CD4-positive, alpha-beta T cell treated with Interleukin-6 at 100 ng/mL for 8 hours (primary cell): Measurements from ENCODE around the gene SHROOM1.
"Not testable (repeated sequence)": the region's sequence is repeated elsewhere in the genome, so short reads cannot be mapped to it uniquely, and the experiment has no call there.

ENCODE experiments used
- DNase-seq: peaks from one replicate; pipeline ENCODE4 v3.0.0-alpha.2; 2020; ENCODE audit warnings: mixed read lengths, low spot score

SHROOM1 gene, protein sequence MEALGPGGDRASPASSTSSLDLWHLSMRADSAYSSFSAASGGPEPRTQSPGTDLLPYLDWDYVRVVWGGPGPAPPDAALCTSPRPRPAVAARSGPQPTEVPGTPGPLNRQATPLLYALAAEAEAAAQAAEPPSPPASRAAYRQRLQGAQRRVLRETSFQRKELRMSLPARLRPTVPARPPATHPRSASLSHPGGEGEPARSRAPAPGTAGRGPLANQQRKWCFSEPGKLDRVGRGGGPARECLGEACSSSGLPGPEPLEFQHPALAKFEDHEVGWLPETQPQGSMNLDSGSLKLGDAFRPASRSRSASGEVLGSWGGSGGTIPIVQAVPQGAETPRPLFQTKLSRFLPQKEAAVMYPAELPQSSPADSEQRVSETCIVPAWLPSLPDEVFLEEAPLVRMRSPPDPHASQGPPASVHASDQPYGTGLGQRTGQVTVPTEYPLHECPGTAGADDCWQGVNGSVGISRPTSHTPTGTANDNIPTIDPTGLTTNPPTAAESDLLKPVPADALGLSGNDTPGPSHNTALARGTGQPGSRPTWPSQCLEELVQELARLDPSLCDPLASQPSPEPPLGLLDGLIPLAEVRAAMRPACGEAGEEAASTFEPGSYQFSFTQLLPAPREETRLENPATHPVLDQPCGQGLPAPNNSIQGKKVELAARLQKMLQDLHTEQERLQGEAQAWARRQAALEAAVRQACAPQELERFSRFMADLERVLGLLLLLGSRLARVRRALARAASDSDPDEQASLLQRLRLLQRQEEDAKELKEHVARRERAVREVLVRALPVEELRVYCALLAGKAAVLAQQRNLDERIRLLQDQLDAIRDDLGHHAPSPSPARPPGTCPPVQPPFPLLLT

DNA sequence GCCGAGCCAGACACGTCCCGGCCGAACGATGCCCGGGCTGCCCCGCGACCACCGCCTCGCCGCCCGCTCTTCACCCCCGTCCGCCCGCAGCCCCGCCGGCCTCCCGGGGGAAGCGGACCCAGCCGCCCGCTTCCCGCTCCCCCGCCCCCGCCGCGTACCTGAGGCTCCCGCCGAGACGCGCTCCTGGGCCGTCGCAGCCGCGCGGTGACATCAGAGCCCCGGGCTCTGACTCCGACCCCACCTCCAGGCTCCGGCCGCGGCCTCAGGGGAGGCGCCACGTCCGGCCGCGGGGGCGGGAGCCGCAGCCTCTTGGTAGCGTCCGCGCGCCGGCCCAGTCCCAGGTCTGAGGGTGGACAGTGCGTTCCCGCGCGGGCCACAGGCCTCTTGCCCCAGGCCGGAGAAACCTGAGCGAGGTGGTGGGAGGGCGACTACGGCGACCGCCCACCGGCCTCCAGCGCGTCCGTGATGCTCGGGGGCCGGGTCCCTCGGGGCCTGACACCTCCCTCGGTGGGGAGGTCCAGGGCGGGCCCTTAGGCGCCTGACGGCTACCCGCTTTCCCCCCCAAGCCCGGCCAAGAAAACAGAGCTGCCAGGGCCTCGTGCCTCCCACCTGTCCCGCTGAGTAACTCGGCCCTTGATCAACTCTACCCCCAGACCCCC, at the start of gene SHROOM1:
Gene SHROOM1, minus strand, starts transcription at position 212 of the 659 bp plus-strand sequence. CDS start 4,507 bp downstream, outside the sequence.
- DNase-seq, result no peak

- no peak for DNase-seq
Measured at GRCh38 chr5:132877938-132878337, 47.5 kb upstream of the SHROOM1 start.

DNA sequence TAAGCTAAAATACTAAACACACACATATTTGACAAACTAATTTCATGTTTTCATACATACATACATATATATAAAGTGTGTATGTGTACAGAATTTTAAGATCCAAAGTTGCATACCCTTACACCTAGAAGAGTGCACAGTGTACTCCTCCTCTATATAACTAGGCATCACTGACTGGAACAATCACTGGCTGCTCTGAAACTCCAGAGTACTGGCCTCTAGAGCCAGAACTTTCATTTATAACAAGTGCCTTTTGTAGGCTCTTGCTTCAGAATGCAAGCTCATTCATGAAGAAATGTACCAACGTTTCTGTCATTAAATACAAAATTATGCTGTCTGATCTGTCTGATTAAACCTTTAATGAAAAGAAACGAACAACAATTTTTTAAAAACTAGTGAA, 47.0 kb upstream of the SHROOM1 start:
- no peak for DNase-seq

- DNase-seq, result no peak
Measured at GRCh38 chr5:132876020-132876759, 45.7 kb upstream of the SHROOM1 start.

DNA sequence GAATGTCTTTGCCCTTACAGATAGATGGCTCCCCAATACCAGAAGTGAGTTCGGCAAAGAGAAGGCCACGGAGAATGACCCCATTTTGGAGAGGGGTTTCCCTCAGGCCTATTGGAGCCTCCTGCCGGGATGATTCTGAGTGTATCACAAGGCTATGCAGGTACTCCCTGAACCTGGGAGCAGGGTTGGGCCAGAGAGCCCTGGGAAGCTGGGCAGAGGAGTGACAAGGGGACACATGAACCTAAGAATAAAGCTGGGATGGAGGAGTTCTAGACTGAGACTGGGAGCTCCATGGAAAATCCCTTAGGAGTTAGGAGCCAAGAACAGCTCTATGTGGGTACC, 43.5 kb upstream of the SHROOM1 start:
- DNase-seq, result no peak

DNA sequence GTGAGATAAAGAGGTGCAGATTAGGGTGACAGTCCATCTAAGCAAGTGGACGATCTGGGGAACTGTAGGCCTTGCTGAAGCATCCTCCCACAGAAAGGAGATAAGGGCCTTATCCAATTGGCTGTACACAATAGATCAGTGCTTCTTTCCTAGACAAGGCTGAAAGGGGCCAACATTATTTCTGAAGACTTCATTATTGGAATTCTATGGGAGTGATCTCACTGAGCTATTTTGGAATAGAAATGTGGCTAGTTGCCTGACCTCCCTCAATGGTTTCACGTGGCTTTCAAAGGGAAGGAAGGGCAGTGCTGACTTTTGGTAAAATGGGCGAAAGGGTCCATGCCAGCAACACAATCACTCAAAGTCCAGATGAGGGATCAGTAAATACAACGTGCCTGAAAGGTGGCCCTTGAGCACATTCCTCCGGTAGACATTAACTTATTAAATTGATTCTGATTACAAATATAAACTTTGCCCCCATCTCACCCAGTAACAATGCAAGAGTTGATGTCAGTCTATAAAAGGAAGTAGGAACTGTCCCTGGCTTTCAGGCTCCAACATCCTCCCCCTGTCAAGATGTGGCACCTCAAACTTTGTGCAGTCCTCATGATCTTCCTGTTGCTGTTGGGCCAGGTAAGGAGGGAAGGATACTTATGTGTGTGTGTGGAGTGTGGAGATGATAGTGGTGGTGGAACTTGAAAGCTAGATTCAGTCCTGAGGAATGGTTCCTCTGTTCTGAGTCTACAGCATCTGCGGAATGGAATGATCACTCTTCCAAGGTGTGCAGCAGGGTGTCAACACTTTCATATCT, 42.9 kb upstream of the SHROOM1 start, which contains the start of gene LEAP2:
Gene LEAP2, plus strand, starts transcription at position 550 of the 811 bp plus-strand sequence. Its CDS starts 27 bp downstream, at position 577.
- no peak for DNase-seq

DNA sequence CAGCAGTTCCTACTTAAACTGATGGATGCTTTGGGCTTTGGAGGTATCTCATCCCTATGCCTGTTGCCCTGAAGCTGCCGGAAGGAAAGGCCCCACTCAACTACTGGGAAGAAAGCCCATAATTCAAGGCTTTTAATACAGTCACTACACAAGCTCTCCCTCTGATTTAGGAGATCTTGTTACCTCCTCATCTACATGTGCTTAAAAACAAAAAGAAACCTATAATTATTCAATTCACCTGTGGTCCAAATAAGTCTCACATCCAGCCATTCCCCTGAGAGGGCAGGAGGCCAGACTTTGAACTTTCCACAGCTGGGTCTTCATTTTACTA, 42.3 kb upstream of the SHROOM1 start:
- DNase-seq, result no peak

DNA sequence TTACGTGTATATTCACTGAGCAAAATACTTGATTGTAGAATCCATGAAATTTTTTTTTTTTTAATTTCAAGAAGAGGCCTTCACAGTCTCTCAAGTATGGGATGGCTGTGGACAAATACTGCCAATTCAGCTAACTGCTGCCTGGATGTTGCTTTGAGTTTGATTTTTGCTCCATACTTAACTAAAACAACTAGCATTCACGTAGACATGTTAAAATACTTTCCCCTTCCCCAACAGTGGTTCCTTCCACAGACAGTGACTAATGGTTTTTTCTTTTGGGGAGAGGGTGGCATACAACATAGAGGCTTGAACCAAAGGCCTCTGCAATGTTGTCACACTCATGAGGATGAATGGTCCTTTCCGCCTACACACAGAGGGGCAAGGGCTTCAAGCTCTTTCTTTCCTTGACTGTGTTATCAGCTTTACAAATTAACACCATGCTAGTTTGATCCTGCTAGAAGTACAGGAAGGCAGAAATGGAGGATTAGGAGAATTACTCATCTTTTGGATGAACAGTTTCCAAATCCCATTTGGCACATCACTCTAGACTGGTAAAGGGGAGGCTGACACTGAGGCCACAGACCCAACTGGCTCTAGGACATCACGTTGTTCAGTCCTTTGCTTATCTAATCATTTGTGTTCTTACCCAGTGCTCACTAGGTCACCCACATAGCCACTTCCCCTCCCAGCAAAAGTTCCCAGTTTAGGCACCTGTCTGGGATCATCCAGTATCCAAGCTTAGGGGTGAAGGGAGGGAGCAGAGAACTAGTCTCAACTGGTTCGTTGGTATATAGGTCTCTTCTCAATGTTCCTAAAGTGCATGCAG, 41.2 kb upstream of the SHROOM1 start:
- DNase-seq, result no peak

- DNase-seq, result no peak
Measured at GRCh38 chr5:132870801-132871200, 40.4 kb upstream of the SHROOM1 start.

GRCh38 chr5:132868754-132869153, 38.3 kb upstream of the SHROOM1 start:
- DNase-seq, result no peak

DNA sequence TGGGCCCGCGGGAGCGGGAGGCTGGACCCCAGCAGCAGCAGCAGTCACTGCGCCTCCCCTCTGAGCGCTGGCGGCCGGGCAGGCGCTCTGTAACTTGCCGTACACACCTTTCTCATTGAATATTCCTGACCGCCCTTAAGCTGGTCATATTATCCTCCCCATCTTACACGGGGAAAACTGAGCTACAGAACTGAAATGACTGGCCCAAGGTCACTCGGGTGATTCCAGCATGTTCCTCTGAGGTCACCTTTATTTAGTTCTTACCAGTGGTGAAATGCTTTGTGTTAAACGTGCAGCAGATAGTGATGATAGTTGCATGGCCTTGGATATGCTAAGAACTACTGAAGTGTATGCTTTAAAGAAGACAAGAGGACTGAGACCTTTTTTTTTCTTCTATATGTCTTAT, 36.6 kb upstream of the SHROOM1 start:
- DNase-seq, result no peak

DNA sequence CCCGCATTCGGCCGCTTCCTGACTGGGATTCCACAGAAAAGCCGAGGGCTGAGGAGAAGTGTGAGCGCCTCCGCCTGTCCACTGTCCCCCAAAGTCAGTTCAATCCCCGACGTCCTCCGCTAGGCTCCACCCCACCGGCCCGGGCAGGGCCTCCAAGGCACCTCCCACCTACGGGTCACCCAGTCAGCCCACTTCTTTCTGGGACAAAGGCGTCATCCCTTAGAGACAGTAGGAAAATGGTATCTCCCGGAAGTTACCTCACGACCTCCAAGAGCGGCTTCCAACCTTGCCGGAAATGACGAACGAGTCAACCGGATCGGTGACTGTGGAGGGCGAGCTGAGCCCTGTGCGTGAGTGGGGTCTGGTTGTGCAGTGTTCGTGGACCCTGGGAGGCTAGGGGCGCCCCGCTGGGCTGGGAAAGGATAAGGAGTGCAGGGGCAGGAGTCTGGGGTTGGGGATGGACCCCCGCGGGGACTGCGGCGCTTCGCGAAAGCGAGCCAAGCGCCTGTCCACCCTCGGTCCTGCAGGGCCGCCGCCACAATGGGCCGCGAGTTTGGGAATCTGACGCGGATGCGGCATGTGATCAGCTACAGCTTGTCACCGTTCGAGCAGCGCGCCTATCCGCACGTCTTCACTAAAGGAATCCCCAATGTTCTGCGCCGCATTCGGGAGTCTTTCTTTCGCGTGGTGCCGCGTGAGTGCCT, 36.0 kb upstream of the SHROOM1 start, which contains the start of the genes GDF9 and UQCRQ:
Gene GDF9, minus strand, starts transcription at position 128 of the 704 bp plus-strand sequence. CDS start 1,936 bp downstream, outside the sequence.
Gene UQCRQ, plus strand, starts transcription at position 301 of the 704 bp plus-strand sequence. Its CDS starts 240 bp downstream, at position 541.
- peak; percentile 96 for DNase-seq

DNA sequence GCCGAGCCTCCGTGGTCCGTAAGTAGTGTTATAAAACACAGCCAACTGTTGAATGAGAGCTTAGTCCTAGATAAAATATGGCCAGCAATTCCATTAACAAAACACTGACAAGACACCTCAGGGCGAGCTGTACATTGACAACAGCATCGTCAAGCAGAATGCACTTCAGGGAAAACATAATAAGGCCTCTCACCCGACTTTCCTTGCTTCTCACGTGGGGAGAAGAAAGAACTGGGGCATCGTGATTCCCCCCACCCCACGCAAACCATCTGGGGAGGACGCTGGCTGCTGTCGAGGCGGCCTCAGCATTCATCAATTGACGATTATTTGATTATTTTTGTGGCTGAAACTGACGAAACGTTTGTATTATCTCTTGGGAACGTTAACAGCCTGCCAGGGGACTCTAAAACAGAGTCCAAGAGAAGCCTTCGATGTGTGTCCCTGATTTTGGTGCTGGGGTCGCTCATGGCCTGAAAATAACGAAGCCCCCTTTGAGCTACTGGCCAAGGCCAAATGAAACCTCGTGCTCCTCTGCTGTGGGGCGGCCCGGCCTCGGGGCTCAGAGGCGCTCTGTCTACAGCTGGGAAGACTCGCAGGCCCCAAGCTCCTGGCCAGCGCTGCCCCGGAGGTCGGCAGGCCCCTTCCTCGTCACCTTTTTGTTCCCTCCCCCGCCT, 35.4 kb upstream of the SHROOM1 start:
- no peak for DNase-seq

- no peak for DNase-seq
Measured at GRCh38 chr5:132860742-132861141, 30.3 kb upstream of the SHROOM1 start.

- no peak for DNase-seq
Measured at GRCh38 chr5:132859889-132860437, 29.5 kb upstream of the SHROOM1 start.

DNA sequence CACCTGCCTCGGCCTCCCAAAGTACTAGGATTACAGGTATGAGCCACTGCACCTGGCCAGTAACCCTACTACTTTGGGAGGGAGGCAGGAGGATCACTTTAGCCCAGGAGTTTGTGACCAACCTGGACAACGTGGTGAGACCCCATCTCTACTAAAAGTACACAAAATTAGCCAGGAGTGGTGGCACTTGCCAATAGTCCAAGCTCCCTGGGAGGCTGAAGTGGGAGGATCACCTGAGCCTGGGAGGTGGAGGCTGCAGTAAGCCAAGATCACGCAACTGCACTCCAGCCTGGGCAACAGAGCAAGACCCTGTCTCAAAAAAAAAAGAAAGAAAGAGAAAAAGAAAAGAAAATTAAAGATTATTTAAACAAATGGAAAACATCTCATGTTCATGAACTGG, 25.6 kb upstream of the SHROOM1 start:
- no peak for DNase-seq

GRCh38 chr5:132854992-132855391, 24.5 kb upstream of the SHROOM1 start:
- DNase-seq, result not testable (repeated sequence)

DNA sequence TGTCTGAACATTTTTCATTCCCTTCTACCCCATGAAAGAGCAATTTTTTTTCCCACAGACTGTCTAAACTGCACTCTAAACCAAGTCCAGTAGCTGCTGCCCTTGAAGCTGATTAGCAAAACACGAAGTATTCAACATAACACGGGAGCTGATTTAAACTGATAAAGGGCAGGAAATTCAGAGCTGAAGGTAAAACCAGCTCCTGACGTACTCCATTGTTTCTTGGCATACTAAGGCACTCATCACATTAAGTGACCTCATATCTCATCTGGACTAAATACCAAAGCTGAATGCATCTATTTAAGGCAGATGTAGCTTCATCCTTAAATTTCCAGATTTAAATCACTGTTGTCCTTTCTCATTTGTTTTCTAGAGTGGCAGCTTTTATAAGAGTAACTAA, 23.9 kb upstream of the SHROOM1 start:
- DNase-seq, result no peak
